Liver (tissue), 3 donors: ENCODE results near the gene SETBP1.

Experiments
- CTCF ChIP-seq: fragments of 150-350 bp; IDR thresholded peaks from 2 replicates; pipeline ENCODE4 v1.5.1; 2017; ENCODE audit warnings: improper control_type of control experiment, low read depth, low read length; ENCODE audit not compliant: missing input control
- EGR1 ChIP-seq, 2 donors: IDR thresholded peaks; 2 replicates each; pipeline ENCODE4 v1.6.1; 2016 to 2018; ENCODE audit warnings: antibody characterized with exemption in 2 of 2, low read depth in 2 of 2
- GABPA ChIP-seq, 2 donors: IDR thresholded peaks in 1 of 2; conservative IDR thresholded peaks in 1 of 2; 2 replicates each; pipeline ENCODE4 v1.6.1; 2016; ENCODE audit warnings: antibody characterized with exemption in 2 of 2, mild to moderate bottlenecking in 1 of 2, moderate library complexity in 1 of 2
- MAX ChIP-seq: IDR thresholded peaks from 2 replicates; pipeline ENCODE4 v1.6.1; 2016; ENCODE audit warnings: antibody characterized with exemption
- RAD21 ChIP-seq, 2 donors: IDR thresholded peaks; 2 replicates each; pipeline ENCODE4 v1.6.1; 2016; ENCODE audit warnings: antibody characterized with exemption in 2 of 2, mild to moderate bottlenecking in 2 of 2
- SP1 ChIP-seq: IDR thresholded peaks from 2 replicates; pipeline ENCODE4 v1.6.1; 2018; ENCODE audit warnings: antibody characterized with exemption, mild to moderate bottlenecking
- donor health status: healthy.
- donor health status: healthy.

GRCh38 chr18:44765456-44765855, 84.8 kb downstream of the SETBP1 start:
- TF ChIP-seq CTCF = no peak
- no peak for TF ChIP-seq SP1
- no peak for TF ChIP-seq MAX
- TF ChIP-seq EGR1 (IDR thresholded peaks at IDR 0.05; ENCODE audit: low read depth in 2 of 2) = no peak
- no peak for TF ChIP-seq GABPA (IDR thresholded peaks at IDR 0.05 in 1 of 2, conservative IDR thresholded peaks at IDR 0.05 in 1 of 2)
- TF ChIP-seq RAD21 (IDR thresholded peaks at IDR 0.05) = no peak
